WTC11 (cell line): ENCODE measurements around the gene PLCG2. TPM values are rescaled to one million over a fixed set of nuclear protein-coding genes. Genes with fewer than 3 reads are reported as not detected.

ENCODE experiments used
- ATAC-seq: fragments of 200-7000 bp; cut with Tn5 transposase; 2 replicates; pipeline ENCODE4 v1.10.0; 2021; ENCODE audit warnings: mild to moderate bottlenecking, moderate library complexity
- CTCF ChIA-PET: fragments of 300-600 bp; sonication (Branson Sonifier 250); formaldehyde crosslinking; loops from one replicate; lab custom pipeline; 2021; ENCODE audit warnings: antibody characterized with exemption; lab: Charles Lee
- POLR2A ChIA-PET: fragments of 350-600 bp; sonication (Branson Sonifier 250); formaldehyde crosslinking; loops from one replicate; lab custom pipeline; 2021; ENCODE audit warnings: antibody characterized with exemption; lab: Charles Lee
- DNase-seq: peaks from one replicate; pipeline ENCODE4 v3.0.0; 2021; ENCODE audit warnings: low spot score
- H3K27ac Mint-ChIP-seq: 2 replicates; pipeline ENCODE4 v1.8.0; 2021; ENCODE audit warnings: mixed read lengths
- H3K27me3 Mint-ChIP-seq: 2 replicates; pipeline ENCODE4 v1.8.0; 2021; ENCODE audit warnings: low read depth, mild to moderate bottlenecking, moderate library complexity, mixed read lengths
- H3K36me3 Mint-ChIP-seq: 2 replicates; pipeline ENCODE4 v1.8.0; 2021; ENCODE audit warnings: mixed read lengths
- H3K4me1 Mint-ChIP-seq: 2 replicates; pipeline ENCODE4 v1.8.0; 2022; ENCODE audit warnings: mixed read lengths
- H3K4me3 Mint-ChIP-seq: 2 replicates; pipeline ENCODE4 v1.8.0; 2021; ENCODE audit warnings: mild to moderate bottlenecking, moderate library complexity, mixed read lengths
- H3K9me3 Mint-ChIP-seq: 2 replicates; pipeline ENCODE4 v1.8.0; 2021; ENCODE audit warnings: mixed read lengths
- ELF4 ChIP-seq: sonication (generic); formaldehyde crosslinking; IDR thresholded peaks from 2 replicates; pipeline ENCODE4 v1.8.1; 2022; ENCODE audit warnings: low read depth, mild to moderate bottlenecking, moderate library complexity, missing genetic modification reagents
- ESRRA ChIP-seq: sonication (generic); formaldehyde crosslinking; IDR thresholded peaks from 2 replicates; pipeline ENCODE4 v1.8.1; 2022; ENCODE audit warnings: mild to moderate bottlenecking, missing genetic modification reagents, borderline replicate concordance
- FOXJ3 ChIP-seq: sonication (generic); formaldehyde crosslinking; IDR thresholded peaks from 2 replicates; pipeline ENCODE4 v1.9.0; 2021; ENCODE audit warnings: missing genetic modification reagents, mild to moderate bottlenecking, borderline replicate concordance
- FOXK1 ChIP-seq: sonication (generic); formaldehyde crosslinking; IDR thresholded peaks from 2 replicates; pipeline ENCODE4 v1.8.0; 2022; ENCODE audit warnings: mild to moderate bottlenecking, moderate library complexity, missing genetic modification reagents
- HMGA2 ChIP-seq: fragments of 250-450 bp; sonication (Bioruptor Pico); IDR thresholded peaks from 2 replicates; pipeline ENCODE4 v1.4.0; 2021; ENCODE audit warnings: mild to moderate bottlenecking, moderate library complexity
- IRF2 ChIP-seq: sonication (generic); formaldehyde crosslinking; IDR thresholded peaks from 2 replicates; pipeline ENCODE4 v1.8.0; 2022; ENCODE audit warnings: low read depth, missing genetic modification reagents, borderline replicate concordance
- JUN ChIP-seq: sonication (generic); formaldehyde crosslinking; IDR thresholded peaks from 2 replicates; pipeline ENCODE4 v1.8.0; 2023; ENCODE audit warnings: mild to moderate bottlenecking, missing genetic modification reagents
- RORB ChIP-seq: fragments of 250-450 bp; sonication (Bioruptor Pico); IDR thresholded peaks from 2 replicates; pipeline ENCODE4 v1.9.0; 2021; ENCODE audit warnings: mild to moderate bottlenecking
- SMAD4 ChIP-seq: sonication (generic); formaldehyde crosslinking; IDR thresholded peaks from 2 replicates; pipeline ENCODE4 v1.8.0; 2022; ENCODE audit warnings: mild to moderate bottlenecking, missing genetic modification reagents
- TCF7 ChIP-seq: sonication (generic); formaldehyde crosslinking; IDR thresholded peaks from 2 replicates; pipeline ENCODE4 v1.8.0; 2022; ENCODE audit warnings: mild to moderate bottlenecking, low read depth, missing genetic modification reagents, moderate library complexity
- ZBTB21 ChIP-seq: sonication (generic); formaldehyde crosslinking; IDR thresholded peaks from 2 replicates; pipeline ENCODE4 v1.8.1; 2023; ENCODE audit warnings: mild to moderate bottlenecking, missing genetic modification reagents, borderline replicate concordance
- ZNF219 ChIP-seq: sonication (generic); formaldehyde crosslinking; IDR thresholded peaks from 2 replicates; pipeline ENCODE4 v1.8.0; 2023; ENCODE audit warnings: missing genetic modification reagents, mild to moderate bottlenecking, borderline replicate concordance
- ZNF263 ChIP-seq: sonication (generic); formaldehyde crosslinking; IDR thresholded peaks from 2 replicates; pipeline ENCODE4 v1.8.1; 2022; ENCODE audit warnings: low read depth, mild to moderate bottlenecking, moderate library complexity, missing genetic modification reagents
- total RNA-seq: library from RNA; stranded (reverse); gene quantifications from 3 replicates; pipeline ENCODE4 v1.2.3, GENCODE V29; 2021
- TF ChIP-seq, protein P1 (sequence below): fragments of 250-450 bp; sonication (Bioruptor Pico); IDR thresholded peaks from 2 replicates; pipeline ENCODE4 v1.9.0; 2021; ENCODE audit warnings: moderate library complexity, mild to moderate bottlenecking, inconsistent platforms, borderline replicate concordance
- TF ChIP-seq, protein P2 (sequence below): sonication (generic); formaldehyde crosslinking; IDR thresholded peaks from 2 replicates; pipeline ENCODE4 v1.8.0; 2022; ENCODE audit warnings: mild to moderate bottlenecking, missing genetic modification reagents
- TF ChIP-seq, protein P3 (sequence below): fragments of 250-450 bp; sonication (Bioruptor Pico); IDR thresholded peaks from 2 replicates; pipeline ENCODE4 v1.9.0; 2021; ENCODE audit warnings: mild to moderate bottlenecking, borderline replicate concordance
- TF ChIP-seq, protein P4 (sequence below): sonication (generic); formaldehyde crosslinking; IDR thresholded peaks from 2 replicates; pipeline ENCODE4 v1.8.0; 2022; ENCODE audit warnings: missing genetic modification reagents
- TF ChIP-seq, protein P5 (sequence below): fragments of 200-600 bp; IDR thresholded peaks from 2 replicates; pipeline ENCODE4 v1.8.0; 2022; ENCODE audit warnings: antibody characterized with exemption

The PLCG2 gene
- total RNA-seq, 1 experiment from 2014 or later: 7.0 TPM

DNA sequence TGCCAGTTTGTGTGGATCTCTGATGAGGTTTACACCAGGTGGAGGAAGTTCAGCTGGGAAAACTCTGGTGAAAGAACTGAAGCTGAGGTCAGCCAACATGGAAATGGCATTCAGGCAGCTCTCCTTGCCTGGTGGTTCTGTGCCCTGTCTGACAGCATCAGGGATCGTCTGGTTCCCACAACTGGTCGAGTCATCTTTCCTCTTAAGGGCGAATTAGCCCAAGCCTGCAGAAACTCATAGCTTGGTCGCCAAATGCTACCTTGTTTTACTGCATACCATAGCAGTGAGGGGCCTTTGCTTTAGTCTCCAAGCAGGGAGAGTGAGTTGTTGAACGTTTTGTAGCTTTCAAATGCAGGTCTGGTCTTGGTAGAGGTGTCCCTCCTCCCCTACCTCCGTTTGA is 7.2 kb downstream of the PLCG2 start:
- H3K27ac Mint-ChIP-seq: no peak overlapping the region
- H3K27me3 Mint-ChIP-seq: peaks cover 21% of the 10 kb centered on the region
- no peak for TF ChIP-seq IRF2 (CRISPR knock-in tag)
- H3K36me3 Mint-ChIP-seq: no peaks in the 10 kb centered on the region
- peaks cover 22% of the 10 kb centered on the region for H3K4me1 Mint-ChIP-seq
- ATAC-seq: peak; percentile 42
- POLR2A ChIA-PET: no interaction called here
- no peak for DNase-seq
- no peak overlapping the region for H3K4me3 Mint-ChIP-seq
- CTCF ChIA-PET: interaction anchor here (0.6 to 1.8 kb wide), 6 partner anchors 12 to 524 kb away, joined by 3 to 7 read pairs (median 4); no protein-coding TSS in a partner anchor
- no peaks in the 10 kb centered on the region for H3K9me3 Mint-ChIP-seq

DNA sequence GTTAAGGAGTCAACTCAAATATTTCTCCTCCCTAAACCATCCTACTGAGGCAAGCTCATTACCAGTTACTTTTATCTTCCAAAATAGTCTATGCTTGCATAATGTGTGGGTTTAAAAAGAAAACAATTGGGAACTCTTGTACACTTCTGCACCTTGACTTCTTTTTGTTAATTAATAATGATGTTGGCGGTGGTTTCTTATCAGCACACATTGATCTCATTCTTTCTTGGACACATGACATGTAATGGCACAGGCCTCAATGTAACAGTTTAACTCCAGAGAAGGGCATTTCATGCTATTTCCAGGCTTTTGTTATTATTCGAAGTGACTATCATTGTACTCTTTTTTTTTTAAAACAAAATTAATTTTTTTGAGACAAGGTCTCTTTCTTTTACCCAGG is 7.8 kb downstream of the PLCG2 start:
- DNase-seq: no peak
- Mint-ChIP-seq H3K27ac (no peak overlapping the region), H3K4me3 (no peak overlapping the region), H3K36me3 (no peaks in the 10 kb centered on the region), H3K27me3 (peaks cover 16% of the 10 kb centered on the region), H3K4me1 (peaks cover 22% of the 10 kb centered on the region), H3K9me3 (no peaks in the 10 kb centered on the region)
- POLR2A ChIA-PET: no interaction called here
- TF ChIP-seq ESRRA (CRISPR knock-in tag) (no peak), SMAD4 (CRISPR knock-in tag) (no peak), JUN (no peak), HMGA2 (no peak), FOXJ3 (no peak)
- TF ChIP-seq, protein P1, sequence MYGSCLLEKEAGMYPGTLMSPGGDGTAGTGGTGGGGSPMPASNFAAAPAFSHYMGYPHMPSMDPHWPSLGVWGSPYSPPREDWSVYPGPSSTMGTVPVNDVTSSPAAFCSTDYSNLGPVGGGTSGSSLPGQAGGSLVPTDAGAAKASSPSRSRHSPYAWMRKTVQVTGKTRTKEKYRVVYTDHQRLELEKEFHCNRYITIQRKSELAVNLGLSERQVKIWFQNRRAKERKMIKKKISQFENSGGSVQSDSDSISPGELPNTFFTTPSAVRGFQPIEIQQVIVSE: no peak
- TF ChIP-seq, protein P2, sequence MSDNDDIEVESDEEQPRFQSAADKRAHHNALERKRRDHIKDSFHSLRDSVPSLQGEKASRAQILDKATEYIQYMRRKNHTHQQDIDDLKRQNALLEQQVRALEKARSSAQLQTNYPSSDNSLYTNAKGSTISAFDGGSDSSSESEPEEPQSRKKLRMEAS (CRISPR knock-in tag): no peak
- ATAC-seq: no peak
- CTCF ChIA-PET: interaction anchor here (1.0 to 1.8 kb wide), 5 partner anchors 11 to 93 kb away, joined by 3 to 7 read pairs (median 4); no protein-coding TSS in a partner anchor

DNA sequence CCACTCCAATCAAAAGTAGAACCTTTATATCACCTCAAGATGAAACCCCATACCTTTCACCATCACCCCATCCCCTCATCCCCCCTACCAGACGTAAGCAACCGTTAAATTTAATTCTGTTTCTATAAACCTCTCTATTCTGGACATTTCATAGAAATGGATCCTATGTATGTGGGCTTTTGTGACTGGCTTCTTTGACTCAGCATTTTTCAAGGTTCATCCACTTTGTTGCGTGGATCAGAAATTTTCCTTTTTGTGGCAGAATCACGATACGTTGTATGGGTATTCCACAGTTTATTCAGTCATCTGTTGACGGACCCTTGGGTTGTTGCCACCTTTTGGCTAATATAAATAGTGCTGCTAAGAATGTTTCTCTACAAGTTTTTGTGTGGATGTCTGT is 8.6 kb downstream of the PLCG2 start:
- no peaks in the 10 kb centered on the region for H3K9me3 Mint-ChIP-seq
- DNase-seq: no peak
- TF ChIP-seq ZNF263 (CRISPR knock-in tag) (no peak), RORB (no peak), SMAD4 (CRISPR knock-in tag) (no peak), TCF7 (CRISPR knock-in tag) (no peak), ZNF219 (CRISPR knock-in tag) (no peak), ZBTB21 (CRISPR knock-in tag) (no peak), FOXK1 (CRISPR knock-in tag) (no peak), ELF4 (CRISPR knock-in tag) (no peak)
- TF ChIP-seq, protein P3, sequence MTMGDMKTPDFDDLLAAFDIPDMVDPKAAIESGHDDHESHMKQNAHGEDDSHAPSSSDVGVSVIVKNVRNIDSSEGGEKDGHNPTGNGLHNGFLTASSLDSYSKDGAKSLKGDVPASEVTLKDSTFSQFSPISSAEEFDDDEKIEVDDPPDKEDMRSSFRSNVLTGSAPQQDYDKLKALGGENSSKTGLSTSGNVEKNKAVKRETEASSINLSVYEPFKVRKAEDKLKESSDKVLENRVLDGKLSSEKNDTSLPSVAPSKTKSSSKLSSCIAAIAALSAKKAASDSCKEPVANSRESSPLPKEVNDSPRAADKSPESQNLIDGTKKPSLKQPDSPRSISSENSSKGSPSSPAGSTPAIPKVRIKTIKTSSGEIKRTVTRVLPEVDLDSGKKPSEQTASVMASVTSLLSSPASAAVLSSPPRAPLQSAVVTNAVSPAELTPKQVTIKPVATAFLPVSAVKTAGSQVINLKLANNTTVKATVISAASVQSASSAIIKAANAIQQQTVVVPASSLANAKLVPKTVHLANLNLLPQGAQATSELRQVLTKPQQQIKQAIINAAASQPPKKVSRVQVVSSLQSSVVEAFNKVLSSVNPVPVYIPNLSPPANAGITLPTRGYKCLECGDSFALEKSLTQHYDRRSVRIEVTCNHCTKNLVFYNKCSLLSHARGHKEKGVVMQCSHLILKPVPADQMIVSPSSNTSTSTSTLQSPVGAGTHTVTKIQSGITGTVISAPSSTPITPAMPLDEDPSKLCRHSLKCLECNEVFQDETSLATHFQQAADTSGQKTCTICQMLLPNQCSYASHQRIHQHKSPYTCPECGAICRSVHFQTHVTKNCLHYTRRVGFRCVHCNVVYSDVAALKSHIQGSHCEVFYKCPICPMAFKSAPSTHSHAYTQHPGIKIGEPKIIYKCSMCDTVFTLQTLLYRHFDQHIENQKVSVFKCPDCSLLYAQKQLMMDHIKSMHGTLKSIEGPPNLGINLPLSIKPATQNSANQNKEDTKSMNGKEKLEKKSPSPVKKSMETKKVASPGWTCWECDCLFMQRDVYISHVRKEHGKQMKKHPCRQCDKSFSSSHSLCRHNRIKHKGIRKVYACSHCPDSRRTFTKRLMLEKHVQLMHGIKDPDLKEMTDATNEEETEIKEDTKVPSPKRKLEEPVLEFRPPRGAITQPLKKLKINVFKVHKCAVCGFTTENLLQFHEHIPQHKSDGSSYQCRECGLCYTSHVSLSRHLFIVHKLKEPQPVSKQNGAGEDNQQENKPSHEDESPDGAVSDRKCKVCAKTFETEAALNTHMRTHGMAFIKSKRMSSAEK (CRISPR knock-in tag): no peak
- TF ChIP-seq, protein P4, sequence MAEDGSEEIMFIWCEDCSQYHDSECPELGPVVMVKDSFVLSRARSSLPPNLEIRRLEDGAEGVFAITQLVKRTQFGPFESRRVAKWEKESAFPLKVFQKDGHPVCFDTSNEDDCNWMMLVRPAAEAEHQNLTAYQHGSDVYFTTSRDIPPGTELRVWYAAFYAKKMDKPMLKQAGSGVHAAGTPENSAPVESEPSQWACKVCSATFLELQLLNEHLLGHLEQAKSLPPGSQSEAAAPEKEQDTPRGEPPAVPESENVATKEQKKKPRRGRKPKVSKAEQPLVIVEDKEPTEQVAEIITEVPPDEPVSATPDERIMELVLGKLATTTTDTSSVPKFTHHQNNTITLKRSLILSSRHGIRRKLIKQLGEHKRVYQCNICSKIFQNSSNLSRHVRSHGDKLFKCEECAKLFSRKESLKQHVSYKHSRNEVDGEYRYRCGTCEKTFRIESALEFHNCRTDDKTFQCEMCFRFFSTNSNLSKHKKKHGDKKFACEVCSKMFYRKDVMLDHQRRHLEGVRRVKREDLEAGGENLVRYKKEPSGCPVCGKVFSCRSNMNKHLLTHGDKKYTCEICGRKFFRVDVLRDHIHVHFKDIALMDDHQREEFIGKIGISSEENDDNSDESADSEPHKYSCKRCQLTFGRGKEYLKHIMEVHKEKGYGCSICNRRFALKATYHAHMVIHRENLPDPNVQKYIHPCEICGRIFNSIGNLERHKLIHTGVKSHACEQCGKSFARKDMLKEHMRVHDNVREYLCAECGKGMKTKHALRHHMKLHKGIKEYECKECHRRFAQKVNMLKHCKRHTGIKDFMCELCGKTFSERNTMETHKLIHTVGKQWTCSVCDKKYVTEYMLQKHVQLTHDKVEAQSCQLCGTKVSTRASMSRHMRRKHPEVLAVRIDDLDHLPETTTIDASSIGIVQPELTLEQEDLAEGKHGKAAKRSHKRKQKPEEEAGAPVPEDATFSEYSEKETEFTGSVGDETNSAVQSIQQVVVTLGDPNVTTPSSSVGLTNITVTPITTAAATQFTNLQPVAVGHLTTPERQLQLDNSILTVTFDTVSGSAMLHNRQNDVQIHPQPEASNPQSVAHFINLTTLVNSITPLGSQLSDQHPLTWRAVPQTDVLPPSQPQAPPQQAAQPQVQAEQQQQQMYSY: no peak
- TF ChIP-seq, protein P5, sequence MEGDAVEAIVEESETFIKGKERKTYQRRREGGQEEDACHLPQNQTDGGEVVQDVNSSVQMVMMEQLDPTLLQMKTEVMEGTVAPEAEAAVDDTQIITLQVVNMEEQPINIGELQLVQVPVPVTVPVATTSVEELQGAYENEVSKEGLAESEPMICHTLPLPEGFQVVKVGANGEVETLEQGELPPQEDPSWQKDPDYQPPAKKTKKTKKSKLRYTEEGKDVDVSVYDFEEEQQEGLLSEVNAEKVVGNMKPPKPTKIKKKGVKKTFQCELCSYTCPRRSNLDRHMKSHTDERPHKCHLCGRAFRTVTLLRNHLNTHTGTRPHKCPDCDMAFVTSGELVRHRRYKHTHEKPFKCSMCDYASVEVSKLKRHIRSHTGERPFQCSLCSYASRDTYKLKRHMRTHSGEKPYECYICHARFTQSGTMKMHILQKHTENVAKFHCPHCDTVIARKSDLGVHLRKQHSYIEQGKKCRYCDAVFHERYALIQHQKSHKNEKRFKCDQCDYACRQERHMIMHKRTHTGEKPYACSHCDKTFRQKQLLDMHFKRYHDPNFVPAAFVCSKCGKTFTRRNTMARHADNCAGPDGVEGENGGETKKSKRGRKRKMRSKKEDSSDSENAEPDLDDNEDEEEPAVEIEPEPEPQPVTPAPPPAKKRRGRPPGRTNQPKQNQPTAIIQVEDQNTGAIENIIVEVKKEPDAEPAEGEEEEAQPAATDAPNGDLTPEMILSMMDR: no peak
- TF ChIP-seq, protein P1: no peak

More for the DNA sequence above, 8.6 kb downstream of the PLCG2 start:
- peaks cover 8% of the 10 kb centered on the region for H3K27me3 Mint-ChIP-seq
- peaks cover 22% of the 10 kb centered on the region for H3K4me1 Mint-ChIP-seq
- POLR2A ChIA-PET: no interaction called here
- no peak overlapping the region for H3K27ac Mint-ChIP-seq
- no peak for ATAC-seq
- H3K36me3 Mint-ChIP-seq: no peaks in the 10 kb centered on the region
- no peak overlapping the region for H3K4me3 Mint-ChIP-seq
- CTCF ChIA-PET: no interaction called here
